ENCODE results near the gene NTF3. TPM values are rescaled to one million over a fixed set of nuclear protein-coding genes. Genes with fewer than 3 reads are reported as not detected.

The NTF3 gene
- polyA plus RNA-seq, 3 donors, result not detected

DNA sequence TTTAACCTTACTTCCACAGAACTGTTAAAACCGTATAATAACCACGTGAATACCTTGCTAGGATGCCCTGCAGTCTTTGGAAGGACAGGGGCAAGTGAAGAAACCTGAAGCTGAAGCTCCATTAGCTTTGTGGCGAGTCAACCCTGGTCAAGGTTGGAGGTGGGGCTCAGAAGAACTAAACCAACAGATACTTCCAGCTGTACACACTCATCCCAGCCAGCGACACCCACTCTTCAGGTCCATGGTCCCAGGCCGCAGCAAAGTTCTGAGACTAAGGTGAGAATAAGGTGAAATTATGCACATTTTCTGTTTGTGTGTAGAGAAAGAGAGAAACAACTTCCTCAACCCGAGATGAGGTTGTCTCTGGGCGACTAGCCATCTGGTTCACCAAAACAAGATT lies 77.6 kb downstream of the NTF3 start:
- H3K4me1 ChIP-seq (ENCODE audit: control insufficient read depth in 1 of 2, insufficient read depth in 2 of 2, low read length in 2 of 2), result no peaks in the 10 kb centered on the region
- H4K20me1 ChIP-seq (ENCODE audit: insufficient read depth, low read length), result no peaks in the 10 kb centered on the region
- TF ChIP-seq, protein P1, sequence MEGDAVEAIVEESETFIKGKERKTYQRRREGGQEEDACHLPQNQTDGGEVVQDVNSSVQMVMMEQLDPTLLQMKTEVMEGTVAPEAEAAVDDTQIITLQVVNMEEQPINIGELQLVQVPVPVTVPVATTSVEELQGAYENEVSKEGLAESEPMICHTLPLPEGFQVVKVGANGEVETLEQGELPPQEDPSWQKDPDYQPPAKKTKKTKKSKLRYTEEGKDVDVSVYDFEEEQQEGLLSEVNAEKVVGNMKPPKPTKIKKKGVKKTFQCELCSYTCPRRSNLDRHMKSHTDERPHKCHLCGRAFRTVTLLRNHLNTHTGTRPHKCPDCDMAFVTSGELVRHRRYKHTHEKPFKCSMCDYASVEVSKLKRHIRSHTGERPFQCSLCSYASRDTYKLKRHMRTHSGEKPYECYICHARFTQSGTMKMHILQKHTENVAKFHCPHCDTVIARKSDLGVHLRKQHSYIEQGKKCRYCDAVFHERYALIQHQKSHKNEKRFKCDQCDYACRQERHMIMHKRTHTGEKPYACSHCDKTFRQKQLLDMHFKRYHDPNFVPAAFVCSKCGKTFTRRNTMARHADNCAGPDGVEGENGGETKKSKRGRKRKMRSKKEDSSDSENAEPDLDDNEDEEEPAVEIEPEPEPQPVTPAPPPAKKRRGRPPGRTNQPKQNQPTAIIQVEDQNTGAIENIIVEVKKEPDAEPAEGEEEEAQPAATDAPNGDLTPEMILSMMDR (IDR thresholded peaks at IDR 0.05), result no peak
- H3K9me3 ChIP-seq (replicated peaks in 1 of 2; ENCODE audit: control insufficient read depth in 1 of 2, insufficient read depth in 1 of 2, low read length in 2 of 2), result no peaks in the 10 kb centered on the region
- WGBS (ENCODE audit: insufficient coverage), result no CpG with 5 or more reads among the region's 7 CpGs
- H3K27ac ChIP-seq (ENCODE audit: low read depth in 1 of 2, low read length in 2 of 2), result no peak overlapping the region
- Mint-ChIP-seq H3K9me3 (peaks cover 0 to 2% (median 0%) of the 10 kb centered on the region in 7 donors), H3K27ac (no peak overlapping the region), H3K4me1 (no peaks in the 10 kb centered on the region), H3K27me3 (ENCODE audit: low read depth in 3 of 3) (peaks cover 5 to 7% (median 6%) of the 10 kb centered on the region in 3 donors), H3K4me3 (no peak overlapping the region), H3K36me3 (no peaks in the 10 kb centered on the region)
- no peak overlapping the region for H3K4me2 ChIP-seq (replicated peaks; ENCODE audit: extremely low read depth, low read length, poor library complexity, severe bottlenecking)
- H3K27me3 ChIP-seq (ENCODE audit: control insufficient read depth in 2 of 2, insufficient read depth in 2 of 2, low read length in 2 of 2), result no peaks in the 10 kb centered on the region
- H3K4me3 ChIP-seq (replicated peaks in 1 of 3; ENCODE audit: low read depth in 2 of 3, low read length in 3 of 3), result no peak overlapping the region
- no peaks in the 10 kb centered on the region for H3K79me2 ChIP-seq (ENCODE audit: insufficient read depth, low read length)
- H2AFZ ChIP-seq (ENCODE audit: insufficient read depth, low read depth, low read length, poor library complexity, severe bottlenecking), result no peak overlapping the region
- H3K36me3 ChIP-seq (replicated peaks in 1 of 2; ENCODE audit: control insufficient read depth in 1 of 2, insufficient read depth in 2 of 2, low read length in 2 of 2), result no peaks in the 10 kb centered on the region
- intact Hi-C loops (cut with micrococcal nuclease), result no loop called here
- no peak overlapping the region for H3K9ac ChIP-seq (ENCODE audit: insufficient read depth, low read length, poor library complexity, severe bottlenecking)
- no peak for DNase-seq

DNA sequence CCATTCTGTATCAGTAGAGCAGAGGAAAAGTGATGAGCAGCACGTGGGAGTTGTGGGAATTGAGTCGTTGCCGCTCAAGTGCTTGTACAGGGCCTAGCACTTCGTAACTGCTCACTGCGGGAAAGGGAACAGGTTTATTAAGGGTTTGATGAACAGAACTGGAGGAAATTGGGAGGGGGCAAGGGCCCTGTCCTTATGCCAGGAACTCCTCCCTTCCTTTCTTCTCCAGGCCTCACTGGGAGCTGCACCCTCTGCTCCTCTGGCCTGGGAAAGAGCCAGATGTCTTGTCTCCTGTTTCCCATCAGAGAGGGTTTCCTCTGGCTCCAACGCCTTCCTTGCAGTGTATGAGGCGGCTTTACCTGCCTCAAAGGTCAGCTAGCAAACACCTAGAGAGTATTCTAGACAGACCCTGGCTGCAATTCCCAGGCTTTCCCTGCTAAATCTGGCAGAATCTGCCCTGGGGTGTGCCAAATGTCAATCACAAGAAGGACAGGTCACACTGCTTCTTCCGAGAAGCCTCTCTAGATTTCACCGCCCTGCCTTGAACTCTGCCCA lies 78.4 kb downstream of the NTF3 start:
- H3K4me1 ChIP-seq (ENCODE audit: control insufficient read depth in 1 of 2, insufficient read depth in 2 of 2, low read length in 2 of 2), result no peaks in the 10 kb centered on the region
- H3K9me3 ChIP-seq (replicated peaks in 1 of 2; ENCODE audit: control insufficient read depth in 1 of 2, insufficient read depth in 1 of 2, low read length in 2 of 2), result no peaks in the 10 kb centered on the region
- H3K36me3 ChIP-seq (replicated peaks in 1 of 2; ENCODE audit: control insufficient read depth in 1 of 2, insufficient read depth in 2 of 2, low read length in 2 of 2), result no peaks in the 10 kb centered on the region
- H3K4me3 ChIP-seq (replicated peaks in 1 of 3; ENCODE audit: low read depth in 2 of 3, low read length in 3 of 3), result no peak overlapping the region
- Mint-ChIP-seq H3K27me3 (ENCODE audit: low read depth in 3 of 3) (peaks cover 5 to 7% (median 6%) of the 10 kb centered on the region in 3 donors), H3K4me3 (no peak overlapping the region), H3K27ac (no peak overlapping the region), H3K36me3 (no peaks in the 10 kb centered on the region), H3K4me1 (no peaks in the 10 kb centered on the region), H3K9me3 (peaks cover 0 to 2% (median 0%) of the 10 kb centered on the region in 7 donors)
- intact Hi-C loops (cut with micrococcal nuclease), result no loop called here
- no peak overlapping the region for H3K27ac ChIP-seq (ENCODE audit: low read depth in 1 of 2, low read length in 2 of 2)
- 96% methylated on average over 7 of the region's 9 CpGs for WGBS (ENCODE audit: insufficient coverage)
- H3K27me3 ChIP-seq (ENCODE audit: control insufficient read depth in 2 of 2, insufficient read depth in 2 of 2, low read length in 2 of 2), result no peaks in the 10 kb centered on the region
- no peak overlapping the region for H2AFZ ChIP-seq (ENCODE audit: insufficient read depth, low read depth, low read length, poor library complexity, severe bottlenecking)
- H4K20me1 ChIP-seq (ENCODE audit: insufficient read depth, low read length), result no peaks in the 10 kb centered on the region
- no peak overlapping the region for H3K4me2 ChIP-seq (replicated peaks; ENCODE audit: extremely low read depth, low read length, poor library complexity, severe bottlenecking)
- DNase-seq, result no peak
- TF ChIP-seq, protein P1 (IDR thresholded peaks at IDR 0.05), result no peak
- no peaks in the 10 kb centered on the region for H3K79me2 ChIP-seq (ENCODE audit: insufficient read depth, low read length)
- no peak overlapping the region for H3K9ac ChIP-seq (ENCODE audit: insufficient read depth, low read length, poor library complexity, severe bottlenecking)

All from CD14-positive monocyte (primary cell).